GM18520 (cell line): Measurements from ENCODE around the gene VWC2L.

Source experiments
- ATAC-seq: cut with Tn5 transposase; IDR thresholded peaks from one replicate; pipeline ENCODE4 v1.9.1; 2021; ENCODE audit not compliant: unreplicated experiment

The VWC2L gene

DNA sequence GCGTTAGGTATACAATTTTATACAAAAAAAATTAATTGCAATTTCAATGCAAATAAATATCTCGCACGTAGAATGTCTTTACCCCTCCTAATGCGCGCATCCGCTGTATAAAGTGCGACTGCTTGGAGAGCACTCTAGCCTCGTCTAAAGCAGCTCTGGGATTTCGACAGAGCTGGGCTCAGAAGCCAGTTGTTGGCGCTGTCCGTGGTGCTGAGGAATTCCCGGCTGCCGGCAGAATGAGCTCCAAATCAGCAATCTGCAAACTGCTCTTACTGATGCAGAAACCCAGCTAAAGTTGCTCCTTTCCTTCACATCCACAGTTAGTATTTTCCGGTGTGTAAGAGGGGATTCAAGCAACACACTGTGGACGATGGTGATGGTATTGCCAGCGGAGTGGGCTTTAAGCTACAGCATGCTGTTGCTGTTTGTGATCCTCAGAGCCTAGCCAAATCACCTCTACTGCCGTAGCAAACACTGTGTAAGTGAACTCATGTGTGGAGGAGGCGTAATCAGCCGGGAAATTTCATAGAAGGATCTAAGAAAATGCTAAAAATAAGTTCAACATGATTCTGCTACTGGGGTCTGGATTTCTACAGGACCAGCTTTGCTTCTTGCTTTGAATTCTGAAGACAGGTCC lies at the start of gene VWC2L:
Gene VWC2L, plus strand, starts transcription at position 137 of the 637 bp plus-strand sequence. CDS start 3,140 bp downstream, outside the sequence.
- ATAC-seq: no peak

DNA sequence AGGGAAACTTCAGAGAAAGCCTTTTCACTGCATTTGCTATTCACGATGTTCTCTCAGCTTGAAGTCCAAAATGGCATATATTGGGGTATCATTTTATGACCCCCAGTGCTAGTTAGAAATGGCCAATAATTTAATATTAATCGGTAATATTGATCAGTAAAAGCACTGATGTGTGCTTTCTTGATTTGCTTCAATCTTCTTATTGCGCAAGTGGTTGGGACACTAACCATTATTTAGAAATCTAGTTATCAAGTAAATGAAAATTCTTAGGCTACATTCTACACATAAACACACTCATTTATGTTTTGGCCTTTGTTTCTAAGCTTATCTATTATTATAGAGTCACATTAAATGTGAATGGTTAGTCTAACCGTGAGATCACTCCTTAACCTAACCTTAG lies 49.7 kb upstream of the VWC2L start:
- no peak for ATAC-seq

GRCh38 chr2:214365549-214365948 lies 45.3 kb upstream of the VWC2L start:
- ATAC-seq: no peak

- no peak for ATAC-seq
Observed at GRCh38 chr2:214367171-214367570, 43.7 kb upstream of the VWC2L start.

DNA sequence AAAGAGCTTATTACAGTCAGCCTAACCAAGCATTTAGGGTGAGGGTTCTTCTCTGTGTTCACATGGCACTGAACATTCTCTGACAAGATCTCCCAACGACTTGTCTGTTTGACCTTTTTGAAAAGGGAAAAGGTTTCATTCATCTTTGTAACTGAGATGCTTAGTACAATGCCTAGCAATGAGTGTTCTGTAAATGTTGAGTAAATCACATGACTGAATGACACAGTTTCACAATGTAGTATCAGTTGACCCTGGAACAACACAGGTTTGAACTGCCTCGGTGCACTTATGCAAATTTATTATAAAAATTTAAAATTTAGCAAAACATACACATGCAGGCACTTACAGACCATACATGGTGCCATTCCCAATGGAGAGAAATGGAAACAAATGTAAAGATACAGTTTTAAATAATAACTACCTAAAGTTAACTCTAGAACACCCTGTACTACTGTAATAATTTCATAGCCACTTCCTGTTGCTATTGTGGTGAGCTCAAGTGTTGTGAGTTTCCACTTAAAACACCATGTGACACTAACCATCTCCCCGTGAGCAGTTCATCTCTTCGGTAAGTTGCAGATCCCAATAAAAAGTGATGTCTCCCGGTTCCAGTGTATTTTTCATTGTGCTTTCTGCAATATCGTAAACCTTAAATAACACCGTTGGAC lies 34.1 kb upstream of the VWC2L start:
- ATAC-seq: no peak

DNA sequence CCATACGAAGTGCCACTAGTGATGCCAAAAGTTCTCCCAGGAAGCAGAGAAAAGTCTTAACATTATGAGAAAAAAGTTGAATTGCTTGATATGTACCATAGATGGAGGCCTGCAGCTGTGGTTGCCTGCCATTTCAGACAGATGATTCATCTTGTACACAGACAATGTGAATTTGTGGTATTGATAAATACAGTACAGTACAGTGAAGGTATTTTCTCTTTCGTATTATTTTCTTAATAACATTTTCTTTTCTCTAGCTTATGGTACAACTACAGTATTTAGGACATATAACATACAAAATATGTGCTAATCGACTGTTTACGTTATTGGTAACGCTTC lies 33.6 kb upstream of the VWC2L start:
- ATAC-seq: no peak

GRCh38 chr2:214378455-214379103 lies 32.3 kb upstream of the VWC2L start:
- ATAC-seq: no peak

DNA sequence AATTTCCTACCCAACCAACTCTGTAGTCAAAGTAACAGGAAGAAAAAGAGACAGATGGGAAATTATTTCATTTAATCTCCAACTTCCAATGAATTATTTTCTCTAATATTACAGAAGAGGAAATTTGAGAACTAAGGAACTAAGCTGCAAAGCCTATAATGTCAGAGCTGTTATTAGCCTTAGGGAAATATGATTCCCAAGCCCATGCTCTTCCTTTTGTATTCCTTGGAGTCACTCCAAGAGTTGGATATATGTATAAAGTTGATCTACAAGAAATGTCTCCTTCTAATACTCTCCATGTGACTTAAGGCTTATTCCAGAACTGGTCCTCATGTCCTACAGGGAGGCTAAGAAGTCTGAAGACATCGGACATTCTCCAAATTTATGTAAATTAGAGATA lies 31.6 kb upstream of the VWC2L start:
- no peak for ATAC-seq

DNA sequence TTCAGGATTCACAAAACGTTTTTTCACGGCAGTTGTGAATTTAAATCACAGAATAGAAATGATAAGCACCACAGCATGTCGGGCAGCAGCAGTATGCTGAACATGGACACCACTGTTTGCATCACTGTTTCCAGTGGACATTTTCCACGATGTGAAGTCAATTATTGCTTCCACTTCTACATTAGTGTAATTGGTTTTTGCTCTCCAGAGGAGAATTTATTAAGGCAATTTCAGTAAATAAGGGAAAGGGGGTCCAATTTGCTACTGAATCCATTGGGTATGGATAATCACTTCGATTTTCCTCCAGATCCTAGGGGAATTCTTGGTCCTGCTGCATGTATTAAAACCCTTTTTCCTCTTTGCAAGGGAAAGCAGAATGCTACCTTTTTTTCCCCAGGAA lies 30.2 kb upstream of the VWC2L start:
- no peak for ATAC-seq

GRCh38 chr2:214382229-214382628 lies 28.6 kb upstream of the VWC2L start:
- no peak for ATAC-seq

- no peak for ATAC-seq
Observed at GRCh38 chr2:214386720-214387119, 24.1 kb upstream of the VWC2L start.

DNA sequence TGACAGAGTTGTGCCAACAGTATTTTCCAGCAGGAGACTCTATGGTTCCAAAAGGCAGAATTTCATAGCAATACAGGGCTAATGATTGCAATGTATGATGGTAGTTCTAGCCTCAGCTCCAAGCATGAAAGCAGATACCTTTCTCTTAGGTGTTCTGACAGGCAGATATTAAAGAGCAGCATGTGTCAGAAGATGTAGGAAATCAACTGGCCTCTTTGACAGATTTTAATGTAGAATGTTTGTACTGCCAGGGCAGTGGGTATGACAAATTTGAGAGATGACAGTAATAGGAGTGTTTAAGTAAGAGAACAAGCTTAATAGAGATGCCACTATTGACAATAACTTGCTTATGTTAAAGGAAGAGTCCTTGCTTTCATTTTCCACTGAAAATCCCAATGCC lies 21.5 kb upstream of the VWC2L start:
- no peak for ATAC-seq

GRCh38 chr2:214393796-214394195 lies 17.1 kb upstream of the VWC2L start:
- no peak for ATAC-seq

- no peak for ATAC-seq
Observed at GRCh38 chr2:214395040-214395439, 15.8 kb upstream of the VWC2L start.

DNA sequence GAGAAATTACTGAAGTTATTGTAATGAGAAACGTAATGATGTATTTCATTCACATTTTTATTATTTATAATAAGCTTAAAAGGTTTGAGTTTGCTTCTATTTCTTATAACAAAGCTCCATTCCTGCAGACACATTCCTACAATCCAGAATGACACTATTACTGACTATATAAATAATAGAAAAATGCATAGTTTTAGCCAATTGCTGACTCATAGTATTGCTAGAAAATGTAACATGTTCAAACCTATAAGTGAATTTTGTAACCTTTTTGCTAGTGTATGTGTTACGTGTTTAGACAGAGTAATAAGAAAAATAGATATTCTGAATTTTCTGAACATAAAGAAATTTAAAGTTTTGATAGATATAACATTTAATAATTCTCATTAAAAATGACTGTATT lies 9.3 kb upstream of the VWC2L start:
- ATAC-seq: no peak

GRCh38 chr2:214410128-214410775 lies 602 bp upstream of the VWC2L start:
- ATAC-seq: no peak

DNA sequence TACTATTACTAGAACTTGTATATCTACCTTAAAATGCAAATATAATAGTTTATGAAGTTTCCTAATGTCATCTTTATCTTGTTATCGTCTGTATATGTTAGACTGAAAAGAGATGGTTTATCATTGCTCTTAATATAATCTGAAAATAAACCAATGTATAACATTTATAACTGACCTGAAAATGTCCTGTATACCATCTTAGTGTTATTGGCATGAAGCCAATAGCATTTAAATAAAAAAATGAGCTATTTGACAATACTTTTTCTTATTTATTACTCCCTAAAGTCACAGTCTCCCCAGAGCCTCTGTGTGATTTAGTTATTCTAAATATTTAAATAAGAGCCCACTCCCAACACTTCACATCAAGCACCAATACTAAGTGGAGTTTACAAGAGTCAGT lies 1.8 kb downstream of the VWC2L start:
- ATAC-seq: no peak

GRCh38 chr2:214436470-214436869 lies 25.6 kb downstream of the VWC2L start:
- no peak for ATAC-seq

DNA sequence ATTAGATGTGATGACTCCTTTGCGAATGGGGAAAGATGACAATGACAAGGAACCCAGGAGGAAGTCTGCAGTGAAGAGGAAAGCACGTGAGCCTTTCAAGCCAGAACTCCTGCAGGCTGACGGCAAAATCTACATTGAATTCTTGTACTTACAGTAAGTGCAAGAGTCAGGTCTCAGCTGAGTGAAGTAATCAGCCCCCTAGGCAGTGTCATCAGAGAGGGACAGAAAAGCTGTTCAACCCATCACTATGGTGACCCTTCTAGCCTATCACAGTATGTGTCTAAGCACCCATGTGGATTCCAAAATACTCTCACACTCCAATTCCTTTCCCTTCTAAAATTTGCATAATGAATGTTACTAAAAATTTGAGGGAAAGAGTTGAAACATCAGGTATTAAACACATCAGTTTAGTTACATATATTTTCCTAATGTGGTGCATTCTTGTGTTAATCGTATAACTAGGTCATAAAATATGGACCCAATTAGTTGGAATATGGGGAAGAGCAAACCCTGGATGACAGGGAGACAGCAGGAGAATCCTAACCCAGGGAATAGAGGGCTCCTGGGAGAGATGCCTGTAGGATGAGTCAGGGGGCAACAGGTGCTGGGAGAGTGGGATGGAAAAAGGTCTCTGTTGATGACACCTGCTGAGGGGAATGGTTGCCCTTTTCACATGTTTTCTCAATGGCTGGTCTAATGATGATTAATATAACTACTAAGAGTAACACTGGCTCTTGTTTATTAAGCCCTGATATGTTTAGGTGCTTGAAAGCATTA lies 39.5 kb downstream of the VWC2L start:
- no peak for ATAC-seq

DNA sequence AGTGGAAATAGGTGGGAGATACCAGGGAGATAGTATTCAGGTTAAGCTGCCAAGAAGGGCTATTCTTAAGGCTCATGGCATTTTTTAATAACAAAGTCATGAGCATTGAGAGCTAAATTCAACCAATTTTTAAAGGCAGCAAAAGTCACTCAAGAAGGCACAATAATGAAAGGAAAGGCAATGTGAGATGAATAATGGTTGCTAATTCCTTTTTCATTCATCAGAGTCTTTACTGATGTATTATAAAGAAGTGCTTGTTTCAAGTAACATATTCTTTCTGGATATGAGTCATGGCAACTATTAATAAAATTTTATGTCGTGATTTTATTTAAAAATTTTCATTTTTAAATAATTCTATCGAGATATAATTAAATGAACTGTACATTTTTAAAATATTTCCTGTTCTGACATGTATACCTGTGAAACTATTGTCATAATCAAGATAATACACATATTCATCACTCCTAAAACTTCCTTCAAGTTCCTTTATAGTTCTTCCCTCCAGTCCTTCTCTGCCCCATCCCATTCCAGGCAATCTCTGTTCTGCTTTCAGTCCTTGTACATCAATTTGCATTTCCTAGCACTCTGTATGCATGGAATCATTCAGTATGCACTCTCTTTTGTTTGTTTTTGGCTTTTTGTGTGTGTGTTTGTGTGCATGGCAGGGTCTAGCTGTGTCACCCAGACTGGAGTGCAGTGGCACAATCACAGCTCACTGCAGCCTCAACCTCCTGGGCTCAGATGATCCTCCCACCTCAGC lies 40.8 kb downstream of the VWC2L start:
- ATAC-seq: no peak
